NCI-H2107 treated with DMSO at 0.1 percent for 48 hours (cell line): ENCODE data around the gene GDPD3.

Experiments
- DNase-seq: peaks from one replicate; lab custom pipeline; 2025; ENCODE audit not compliant: unreplicated experiment; lab: John Stamatoyannopoulos, UW

Gene GDPD3

GRCh38 chr16:30096105-30096861 is 17.1 kb downstream of the GDPD3 start, which contains the start of gene YPEL3:
Gene YPEL3 (minus strand): TSS chr16:30096213. CDS start chr16:30095482, 731 bp downstream.
- no peak for DNase-seq

DNA sequence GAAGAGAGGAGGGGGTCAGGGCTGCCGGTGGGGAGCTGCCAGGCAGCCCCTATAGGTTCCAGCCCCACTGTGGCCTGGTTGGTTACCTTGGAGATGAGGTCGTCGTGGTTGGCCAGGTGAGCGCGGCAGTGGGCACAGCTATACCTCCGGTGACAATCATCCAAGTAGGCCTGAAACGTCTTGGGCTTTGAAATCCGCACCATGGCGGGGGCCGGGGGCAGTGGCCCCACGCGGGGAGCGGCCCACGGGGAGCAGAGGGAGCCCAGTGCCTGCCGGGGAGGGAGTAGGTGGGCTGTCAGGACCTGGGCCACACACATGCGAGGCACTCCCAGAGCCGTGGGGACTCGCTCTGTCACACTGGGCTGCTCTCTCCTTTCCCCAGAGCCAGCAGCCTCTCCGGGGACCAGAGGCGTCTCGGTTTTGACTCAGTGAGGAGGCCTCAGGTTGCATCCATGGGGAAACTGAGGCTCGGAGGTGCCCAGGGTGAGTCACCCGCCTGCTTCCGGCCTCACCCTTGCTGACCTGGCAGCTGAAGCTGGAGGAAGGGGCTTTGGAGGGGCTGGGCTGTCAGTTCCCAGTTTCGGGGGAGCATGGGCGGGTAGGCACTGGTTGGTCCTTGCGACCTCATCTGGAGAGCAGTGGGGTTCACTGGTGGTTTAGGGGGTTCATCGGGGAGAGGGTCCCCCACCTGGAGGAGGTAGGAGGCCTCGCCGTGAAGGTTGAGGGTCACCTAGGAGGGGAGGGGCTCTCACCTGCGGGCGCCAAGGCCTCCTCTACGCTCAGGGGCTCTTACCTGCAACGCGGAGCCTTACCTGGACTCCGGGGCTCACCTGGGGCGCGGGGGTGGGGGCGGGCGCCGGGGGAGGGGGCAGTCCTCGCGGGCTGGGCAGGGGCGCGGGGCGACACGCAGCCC is 17.9 kb downstream of the GDPD3 start:
- no peak for DNase-seq

- no peak for DNase-seq
Measured at GRCh38 chr16:30094541-30095165, 18.7 kb downstream of the GDPD3 start.

GRCh38 chr16:30092373-30093010 is 20.8 kb downstream of the GDPD3 start:
- DNase-seq = peak; percentile 41

DNA sequence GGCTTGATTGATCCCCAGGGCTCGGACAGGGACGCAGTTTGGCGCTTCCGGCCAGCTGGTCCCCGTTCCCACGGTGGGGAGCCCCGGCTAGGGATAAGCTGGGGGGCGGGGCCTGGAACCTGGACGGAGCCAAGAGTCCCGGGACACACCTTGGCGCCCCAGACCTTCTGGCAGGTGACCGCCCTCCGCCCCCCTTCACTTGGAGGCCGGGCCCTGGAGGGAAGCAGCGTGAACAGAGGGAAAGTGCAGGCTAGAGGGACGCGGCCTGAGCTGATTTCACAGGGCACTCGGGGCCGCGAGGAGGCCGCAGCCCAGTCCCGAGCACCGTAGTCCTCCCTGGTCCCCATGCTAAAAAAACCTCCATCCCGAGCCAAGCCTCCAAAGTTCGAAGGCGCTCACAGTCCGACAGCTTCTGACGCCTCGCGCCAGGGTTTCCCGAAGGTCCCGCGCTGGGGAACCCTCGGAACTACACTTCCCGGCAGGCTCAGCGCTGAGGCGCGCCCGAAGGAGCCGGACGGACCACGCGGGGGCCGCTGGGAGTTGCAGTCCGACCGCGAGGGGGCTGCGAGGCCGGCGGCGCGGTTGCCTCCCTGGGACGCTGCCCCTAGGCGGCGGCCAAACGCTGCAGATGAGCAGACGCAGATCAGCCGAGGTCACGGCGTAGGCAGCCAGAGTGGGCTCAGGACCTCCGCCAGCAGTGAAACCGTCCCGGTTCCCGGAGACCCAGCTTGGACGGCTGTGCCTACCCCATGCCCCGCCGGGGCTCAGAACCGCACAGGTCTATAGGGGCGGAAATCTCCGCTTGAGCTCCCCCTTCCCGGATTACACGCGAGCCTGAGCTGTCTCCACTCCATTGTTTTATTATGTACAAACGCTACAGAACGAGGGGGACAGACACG is 21.6 kb downstream of the GDPD3 start, which contains the start of gene TBX6:
TBX6 (minus strand) TSS at position 451 of the 899 bp plus-strand sequence. CDS start 731 bp downstream, outside the sequence.
- peak; percentile 36 for DNase-seq

GRCh38 chr16:30090610-30091331 is 22.6 kb downstream of the GDPD3 start:
- DNase-seq = no peak

DNA sequence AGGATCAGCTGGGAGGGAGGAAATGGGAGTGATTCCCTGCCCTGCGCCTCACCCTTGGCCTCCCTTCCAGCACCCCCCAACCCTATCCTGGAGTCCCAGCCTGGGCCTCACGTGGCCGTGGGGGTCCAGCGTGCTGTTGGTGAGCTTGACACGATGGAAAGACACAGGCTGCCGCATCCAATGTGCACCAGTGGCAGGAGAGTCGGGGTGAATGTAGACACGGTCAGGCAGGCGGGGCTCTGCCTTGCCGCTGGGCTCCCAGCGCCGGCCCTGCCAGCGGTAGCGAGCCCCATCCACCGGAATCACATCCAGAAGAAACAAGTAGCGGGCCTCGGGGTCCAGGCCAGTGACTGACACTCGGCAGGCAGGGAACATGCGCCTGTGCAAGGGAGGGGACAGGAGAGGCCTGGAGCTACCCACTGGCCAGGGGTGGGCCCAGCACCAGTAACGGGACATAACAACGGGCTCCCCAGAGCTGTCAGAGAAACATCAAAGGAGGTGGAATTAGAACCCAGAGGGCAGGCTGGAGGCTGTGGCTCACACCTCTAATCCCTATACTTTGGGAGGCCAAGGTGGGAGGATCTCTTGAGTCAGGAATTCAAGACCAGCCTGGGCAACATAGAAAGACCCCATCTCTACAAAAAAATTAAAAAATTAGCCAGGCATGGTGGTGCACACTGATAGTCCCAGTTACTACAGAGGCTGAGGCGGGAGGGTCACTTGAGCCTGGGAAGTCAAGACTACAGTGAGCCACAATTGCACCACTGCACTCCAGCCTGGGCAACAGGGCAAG is 24.3 kb downstream of the GDPD3 start:
- no peak for DNase-seq

- DNase-seq = no peak
Measured at GRCh38 chr16:30088237-30088831, 25.0 kb downstream of the GDPD3 start.

GRCh38 chr16:30087181-30087898 is 26.0 kb downstream of the GDPD3 start:
- no peak for DNase-seq

DNA sequence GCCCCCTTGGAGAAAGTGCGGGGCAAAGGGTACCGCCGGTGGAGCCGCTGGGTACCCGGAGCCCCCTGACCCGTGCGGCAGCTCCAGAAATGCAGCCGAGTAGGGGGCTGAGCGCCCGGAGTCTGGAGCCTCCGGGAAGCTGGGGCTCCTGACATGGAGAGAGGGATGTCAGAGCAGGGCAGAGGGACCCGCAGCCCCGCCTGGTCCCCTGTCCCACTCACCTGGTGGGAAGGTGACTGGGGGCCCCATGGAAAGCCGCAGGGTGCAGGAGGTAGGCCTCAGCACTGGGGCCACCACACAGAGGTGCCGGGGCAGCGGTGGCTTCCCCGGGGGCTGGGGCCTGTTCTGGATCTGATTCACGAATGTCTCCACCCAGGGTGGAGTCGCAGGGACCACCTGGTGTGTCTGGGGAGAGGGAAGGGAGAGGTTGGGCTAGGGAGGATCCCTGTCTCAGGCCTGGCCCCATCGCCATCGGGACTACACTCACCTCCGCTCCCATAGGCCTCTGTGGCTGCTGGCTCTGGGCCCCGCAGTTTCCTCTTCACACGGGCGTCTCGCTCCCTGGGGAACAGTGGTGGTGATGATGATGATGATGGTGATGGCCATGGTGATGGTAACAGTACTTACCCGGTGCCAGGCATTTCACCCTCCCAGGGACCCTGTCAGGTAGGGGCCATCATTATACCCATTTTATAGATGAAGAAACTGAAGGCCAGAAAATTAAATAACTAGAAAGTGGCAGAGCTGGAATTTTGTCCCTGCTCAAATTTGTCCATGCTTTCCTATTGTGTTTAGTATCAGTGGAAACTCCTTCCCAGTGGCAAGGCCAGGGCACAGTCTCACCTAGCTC is 26.8 kb downstream of the GDPD3 start:
- DNase-seq = no peak

- no peak for DNase-seq
Measured at GRCh38 chr16:30085820-30086219, 27.5 kb downstream of the GDPD3 start.

GRCh38 chr16:30085247-30085646 is 28.1 kb downstream of the GDPD3 start:
- DNase-seq = no peak

DNA sequence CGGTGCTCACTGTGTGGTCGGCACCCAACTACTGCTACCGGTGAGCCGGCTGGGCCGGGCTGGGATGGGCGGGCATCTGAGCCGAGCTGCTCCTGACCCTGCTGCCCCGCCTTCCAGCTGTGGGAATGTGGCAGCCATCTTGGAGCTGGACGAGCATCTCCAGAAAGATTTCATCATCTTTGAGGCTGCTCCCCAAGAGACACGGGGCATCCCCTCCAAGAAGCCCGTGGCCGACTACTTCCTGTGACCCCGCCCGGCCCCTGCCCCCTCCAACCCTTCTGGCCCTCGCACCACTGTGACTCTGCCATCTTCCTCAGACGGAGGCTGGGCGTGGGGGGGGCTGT is 28.5 kb downstream of the GDPD3 start:
- DNase-seq = no peak

GRCh38 chr16:30084096-30084815 is 29.1 kb downstream of the GDPD3 start:
- DNase-seq = no peak

DNA sequence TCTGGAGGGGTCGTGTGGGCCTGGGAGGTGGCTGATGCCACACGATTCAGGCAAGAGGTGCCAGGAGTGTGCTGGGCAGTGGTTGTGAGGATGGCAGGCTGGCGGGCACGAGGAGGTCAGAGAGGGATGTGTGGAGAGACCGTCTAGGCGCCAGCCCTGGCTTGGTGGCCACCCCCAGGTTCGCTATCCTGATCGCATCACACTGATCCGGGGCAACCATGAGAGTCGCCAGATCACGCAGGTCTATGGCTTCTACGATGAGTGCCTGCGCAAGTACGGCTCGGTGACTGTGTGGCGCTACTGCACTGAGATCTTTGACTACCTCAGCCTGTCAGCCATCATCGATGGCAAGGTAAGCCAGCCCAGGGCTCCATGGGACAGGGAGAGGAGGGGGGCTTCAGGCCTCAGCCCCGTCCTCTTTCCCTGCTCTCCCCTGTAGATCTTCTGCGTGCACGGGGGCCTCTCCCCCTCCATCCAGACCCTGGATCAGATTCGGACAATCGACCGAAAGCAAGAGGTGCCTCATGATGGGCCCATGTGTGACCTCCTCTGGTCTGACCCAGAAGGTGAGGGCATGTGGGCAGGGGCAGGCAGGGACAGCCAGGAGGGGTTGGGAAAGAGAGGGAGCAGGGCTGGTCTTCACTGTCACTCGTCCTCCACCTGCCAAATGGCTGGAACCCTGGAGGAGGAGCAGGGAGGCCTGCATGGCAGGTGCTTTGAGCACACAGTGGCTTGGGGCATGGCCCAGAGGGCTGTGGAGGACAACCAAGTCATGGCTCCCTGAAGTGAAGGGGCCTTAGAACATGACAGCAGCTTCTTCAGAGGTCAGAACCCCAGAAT is 29.9 kb downstream of the GDPD3 start:
- no peak for DNase-seq
